GM19099 (cell line): Measurements from ENCODE around the gene SMIM28.

Experiments used
- POLR2A ChIP-seq: IDR thresholded peaks from 3 replicates; pipeline ENCODE4 v1.6.1; 2011; ENCODE audit warnings: low read depth; ENCODE audit not compliant: insufficient read length; ENCODE audit errors: extremely low read depth

The SMIM28 gene

DNA sequence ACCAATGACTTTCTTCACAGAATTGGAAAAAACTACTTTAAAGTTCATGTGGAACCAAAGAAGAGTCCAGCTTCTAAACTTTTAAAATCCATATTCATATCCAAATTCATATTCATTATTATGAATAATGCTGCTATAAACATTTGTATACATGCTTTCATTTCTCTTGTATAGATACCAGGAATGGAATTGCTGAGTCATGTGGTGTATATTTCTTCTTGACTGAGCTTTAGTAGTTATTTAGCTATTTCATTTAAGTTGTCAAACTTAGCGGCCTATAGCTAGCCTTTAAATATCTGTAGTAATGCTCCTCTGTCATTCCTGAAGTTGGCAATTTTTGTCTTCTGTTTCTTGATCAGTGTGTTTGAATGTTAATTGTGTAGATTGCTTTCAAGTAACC lies 19.8 kb upstream of the SMIM28 start:
- TF ChIP-seq POLR2A, result no peak

DNA sequence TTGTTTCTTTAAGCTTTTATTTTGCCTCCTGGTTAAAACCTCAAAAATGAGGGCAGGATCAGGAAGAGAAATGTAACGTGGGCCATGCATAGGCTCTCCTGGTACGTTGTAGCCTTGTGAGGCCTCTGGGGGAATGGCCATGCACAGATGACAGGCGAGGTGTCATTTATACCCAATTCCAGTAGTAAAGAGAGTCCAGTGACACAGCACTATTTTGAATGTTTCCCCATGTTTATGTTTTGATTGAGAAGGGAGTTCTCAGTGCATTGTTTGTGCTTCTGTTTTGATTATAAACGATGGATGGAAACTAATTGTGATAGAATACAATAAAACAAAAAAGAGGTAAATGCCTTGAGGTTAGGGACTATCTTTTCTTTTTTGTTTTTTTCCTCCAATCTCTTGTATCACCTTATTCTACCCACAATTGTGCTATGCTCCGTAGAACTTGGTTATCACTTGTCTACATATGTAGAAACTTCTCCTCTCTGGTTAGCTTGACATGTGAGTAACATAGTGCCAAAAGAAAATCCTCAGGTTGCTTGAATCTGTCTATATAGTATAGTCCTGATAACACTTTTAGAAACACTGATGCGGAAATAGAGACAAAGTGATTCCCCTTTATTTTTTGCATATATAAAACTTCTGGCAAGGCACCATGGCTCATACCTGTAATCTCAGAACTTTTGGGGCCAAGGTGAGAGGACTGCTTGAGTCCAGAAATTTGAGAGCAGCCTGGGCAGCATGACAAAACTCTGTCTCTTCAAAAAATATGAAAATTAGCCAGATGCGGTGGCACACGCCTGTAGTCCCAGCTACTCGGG lies 6.9 kb upstream of the SMIM28 start:
- TF ChIP-seq POLR2A, result no peak

DNA sequence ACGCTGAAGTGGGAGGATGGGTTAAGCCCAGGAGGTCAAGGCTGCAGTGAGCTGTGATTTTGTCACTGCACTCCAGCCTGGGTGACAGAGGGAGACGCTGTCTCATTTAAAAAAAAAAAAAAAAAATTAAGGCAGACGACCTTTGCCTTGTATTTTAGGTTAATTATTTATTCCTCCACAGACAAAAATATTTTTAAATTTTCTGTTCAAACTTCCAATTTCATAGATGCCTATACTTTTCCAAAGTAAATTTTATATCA lies 6.3 kb upstream of the SMIM28 start:
- no peak for TF ChIP-seq POLR2A

DNA sequence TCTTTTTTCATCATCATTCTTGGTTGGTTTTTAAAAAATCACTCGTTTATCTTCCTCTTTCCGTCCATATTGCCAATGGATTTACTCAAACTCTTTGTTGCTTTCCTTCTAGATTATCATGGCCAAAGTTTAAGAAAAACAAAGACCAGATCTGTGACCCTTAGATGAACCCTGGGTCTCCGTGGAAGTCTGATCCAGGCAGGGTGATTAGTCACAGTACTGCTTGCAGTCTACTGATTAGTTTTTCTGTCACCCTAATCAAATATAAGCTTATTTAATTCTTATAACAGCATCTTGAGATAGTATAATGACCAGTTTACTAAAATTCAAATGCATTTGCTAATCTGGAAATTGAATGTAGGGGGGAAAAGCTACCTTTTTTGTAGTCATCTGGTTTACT lies 6.0 kb upstream of the SMIM28 start:
- no peak for TF ChIP-seq POLR2A

DNA sequence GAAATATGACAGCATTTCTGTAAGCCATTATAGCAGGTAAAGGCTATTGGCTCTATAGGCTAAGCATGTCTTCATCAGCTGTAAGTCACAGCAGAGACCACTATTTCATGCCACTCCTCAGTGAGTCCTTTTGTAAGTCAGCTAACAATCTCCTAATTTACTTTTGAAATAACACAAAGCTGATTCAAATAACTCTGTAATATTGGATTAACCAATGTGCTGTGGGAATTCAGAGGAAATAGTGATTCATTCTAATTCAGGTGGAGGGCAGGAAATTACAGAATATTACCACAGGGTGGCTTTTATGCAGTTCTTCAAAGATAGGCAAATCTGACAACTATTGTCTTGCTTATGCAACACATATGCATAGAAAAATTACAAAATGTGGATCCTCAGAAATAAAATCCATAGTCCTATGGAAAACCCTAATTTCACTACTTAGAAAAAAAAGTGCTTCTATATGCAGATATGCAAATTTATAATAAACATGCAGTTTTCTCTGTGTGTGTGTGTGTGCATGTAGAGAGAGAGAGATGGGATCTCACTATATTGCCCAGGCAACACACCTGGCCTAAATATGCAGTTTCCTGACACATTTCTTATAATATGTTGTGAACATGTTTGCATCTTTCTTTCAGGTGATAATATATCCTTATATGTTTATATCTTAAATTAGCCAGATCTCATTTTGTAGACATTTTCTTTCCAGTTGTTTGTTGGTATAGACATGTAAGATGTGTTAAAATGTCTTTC lies 4.8 kb upstream of the SMIM28 start:
- no peak for TF ChIP-seq POLR2A

DNA sequence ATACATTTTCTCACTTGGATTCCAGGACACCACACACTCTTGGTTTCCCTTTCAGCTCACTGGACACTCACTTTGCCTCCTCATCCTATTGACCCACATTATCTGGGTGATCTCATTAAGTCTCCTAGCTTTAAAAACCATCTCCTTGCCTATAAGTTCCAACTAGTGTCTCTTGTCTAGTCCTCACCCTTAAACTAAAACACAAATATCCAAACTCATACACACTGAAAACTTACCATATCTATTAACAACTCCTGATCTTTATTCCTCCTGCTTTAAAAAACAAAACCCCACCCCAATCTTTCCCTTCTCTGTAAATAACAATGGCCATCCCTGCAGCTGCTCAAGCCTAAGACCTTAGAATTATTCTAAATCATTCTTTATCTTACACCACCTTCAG lies 3.5 kb upstream of the SMIM28 start:
- no peak for TF ChIP-seq POLR2A

DNA sequence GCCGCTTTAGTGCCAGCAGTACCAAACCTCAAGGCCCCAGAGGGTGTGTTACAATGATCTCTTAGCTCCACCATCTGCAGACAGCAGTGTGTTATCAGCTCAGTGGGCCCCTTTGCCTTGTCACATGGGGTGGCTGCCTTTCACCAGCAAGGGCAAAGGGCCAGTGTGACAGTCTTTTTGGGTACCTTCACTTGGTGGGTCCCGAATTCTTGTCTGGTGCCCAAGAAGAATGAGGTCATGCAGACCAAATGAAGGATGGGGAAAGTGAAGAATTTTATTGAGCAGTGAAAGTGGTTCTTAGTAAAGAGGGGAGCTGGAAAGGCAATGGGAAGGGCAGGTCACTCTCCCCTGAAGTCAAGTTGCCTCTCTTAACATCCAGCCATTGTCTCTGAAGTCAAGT lies 2.9 kb upstream of the SMIM28 start:
- TF ChIP-seq POLR2A, result no peak

DNA sequence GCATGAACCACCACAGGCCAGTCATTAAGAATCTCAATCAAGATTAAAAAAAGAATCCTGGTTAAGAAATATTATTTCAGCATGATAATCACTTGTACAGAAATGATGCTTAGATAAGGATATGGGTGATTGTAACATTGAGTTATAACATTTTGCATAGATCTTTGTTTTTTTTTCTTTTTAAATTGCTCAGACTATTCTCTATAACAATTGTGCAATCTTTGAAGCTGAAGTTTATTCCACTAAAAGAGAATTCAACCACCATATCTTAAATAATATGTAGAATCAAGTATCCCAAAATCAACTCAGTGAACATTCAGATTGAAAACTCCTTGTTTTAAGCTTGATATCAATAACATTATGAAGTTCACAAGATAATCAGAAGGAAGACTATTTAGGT lies 663 bp upstream of the SMIM28 start:
- TF ChIP-seq POLR2A, result no peak

DNA sequence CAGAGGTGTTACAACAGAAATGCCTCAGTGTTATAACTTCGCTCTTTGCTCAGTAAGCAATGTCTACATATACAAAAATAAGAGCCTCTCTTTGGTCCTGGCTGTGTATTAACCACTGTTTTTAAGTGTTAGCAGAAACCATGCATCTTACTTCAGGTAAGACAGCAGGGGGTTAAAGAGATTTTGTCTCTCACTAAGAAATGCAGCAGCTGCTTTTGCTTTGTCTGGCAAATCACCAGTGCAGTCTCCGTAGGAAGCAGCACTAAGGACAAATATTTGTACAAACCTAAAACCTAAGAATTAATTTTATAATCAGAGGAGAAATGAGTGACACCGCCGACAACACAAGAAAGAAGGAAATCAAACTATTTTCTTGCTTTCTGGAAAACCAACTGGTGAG lies 758 bp downstream of the SMIM28 start:
- no peak for TF ChIP-seq POLR2A

DNA sequence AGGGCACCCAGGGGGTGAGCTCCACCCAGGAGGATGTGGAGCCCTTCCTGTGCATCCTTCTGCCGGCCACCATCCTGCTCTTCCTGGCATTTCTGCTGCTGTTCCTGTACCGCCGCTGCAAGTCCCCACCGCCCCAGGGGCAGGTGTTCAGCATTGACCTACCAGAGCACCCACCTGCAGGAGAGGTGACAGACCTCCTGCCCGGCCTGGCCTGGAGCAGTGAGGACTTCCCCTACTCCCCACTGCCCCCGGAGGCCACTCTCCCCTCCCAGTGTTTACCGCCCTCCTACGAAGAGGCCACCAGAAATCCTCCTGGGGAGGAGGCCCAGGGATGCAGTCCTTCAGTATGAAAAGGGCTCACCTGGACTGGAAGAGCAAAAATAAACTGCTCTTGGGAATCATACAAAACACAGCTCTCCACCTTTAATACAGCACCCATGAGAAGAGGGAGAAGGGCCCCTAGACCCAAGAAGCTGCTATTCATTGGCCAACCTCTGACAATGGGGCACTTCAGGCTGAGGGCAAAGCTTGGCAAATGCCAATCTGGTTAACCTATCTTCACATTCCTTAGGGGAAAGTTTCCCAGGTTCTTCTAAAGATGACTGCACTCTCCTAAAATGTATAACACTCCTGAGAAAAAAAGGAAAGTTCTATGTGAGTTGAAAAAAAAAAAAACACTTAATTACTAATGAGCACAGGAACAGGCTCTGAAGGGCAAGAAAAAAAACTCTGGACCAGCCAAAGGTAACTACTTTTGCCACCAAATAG lies 5.0 kb downstream of the SMIM28 start:
- TF ChIP-seq POLR2A, result no peak

DNA sequence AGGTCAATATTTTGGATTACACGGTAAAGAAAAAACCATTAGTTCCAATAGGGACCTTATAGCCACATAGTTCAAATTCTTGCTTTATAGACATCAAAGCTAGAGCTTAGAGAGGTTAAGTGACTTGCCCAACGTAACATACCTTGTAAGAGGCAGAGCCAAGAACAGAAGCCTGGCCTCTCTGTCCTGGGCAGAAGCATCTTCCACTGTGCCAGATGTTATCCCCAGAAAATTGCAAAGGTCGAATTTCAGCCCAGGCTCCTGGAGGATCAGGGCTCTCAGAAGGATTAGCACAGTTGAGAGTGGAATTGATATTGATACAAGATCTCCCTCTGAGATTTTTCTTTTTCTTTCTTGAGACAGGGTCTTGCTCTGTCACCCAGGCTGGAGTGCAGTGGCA lies 6.1 kb downstream of the SMIM28 start:
- TF ChIP-seq POLR2A, result no peak

DNA sequence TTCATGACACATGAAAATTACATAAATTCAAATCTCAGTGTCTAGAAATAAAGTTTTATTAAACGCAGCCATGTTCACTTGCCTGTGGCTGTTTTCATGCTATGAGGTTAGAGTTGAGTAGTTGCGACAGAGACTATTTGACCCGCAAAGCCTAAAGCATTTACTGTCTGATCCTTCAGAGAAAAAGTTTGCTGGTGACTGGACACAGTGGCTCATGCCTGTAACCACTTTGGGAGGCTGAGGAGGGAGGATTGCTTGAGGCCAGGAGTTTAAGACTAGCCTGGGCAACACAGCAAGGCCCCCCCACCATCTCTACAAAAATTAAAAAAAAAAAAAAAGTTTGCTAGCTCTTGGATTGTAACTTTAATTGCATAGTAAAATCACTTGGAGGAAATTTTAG lies 9.2 kb downstream of the SMIM28 start:
- no peak for TF ChIP-seq POLR2A

DNA sequence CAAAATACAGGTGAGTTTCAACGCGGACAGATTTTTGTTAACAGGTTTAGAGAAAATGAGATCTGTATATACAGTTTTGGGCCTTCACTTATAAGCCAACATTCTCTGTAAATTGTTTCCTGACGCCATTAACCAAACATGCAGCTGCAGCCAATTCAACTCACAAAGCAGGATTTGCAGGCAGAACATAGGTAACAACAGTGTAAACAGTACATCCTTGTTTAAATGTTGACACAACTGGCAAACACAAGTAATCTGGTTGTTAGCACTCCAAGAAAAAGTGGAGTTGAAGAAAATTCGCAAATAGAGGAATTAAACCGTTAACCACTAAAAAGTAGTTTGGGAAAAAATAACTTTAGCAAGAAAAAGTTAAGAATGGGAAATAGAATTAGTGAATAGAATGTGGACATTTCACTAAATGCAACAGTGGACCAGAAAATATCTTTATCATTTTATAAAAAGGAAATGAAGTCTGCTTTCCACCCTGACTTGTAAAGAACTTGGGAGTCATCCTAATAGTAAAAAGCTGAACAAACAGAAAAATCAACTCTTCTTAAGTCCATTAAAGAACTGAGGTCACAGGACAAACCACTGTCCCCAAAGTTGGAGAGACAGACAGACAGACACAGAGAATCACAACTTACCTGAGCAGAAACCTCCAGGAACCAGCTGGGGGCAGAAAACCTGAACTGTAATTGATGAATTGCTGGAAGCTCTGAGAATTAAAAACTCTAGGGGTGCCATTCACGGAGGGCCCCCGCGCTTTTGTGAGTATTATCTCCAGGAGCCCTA lies 10.1 kb downstream of the SMIM28 start:
- TF ChIP-seq POLR2A, result no peak

DNA sequence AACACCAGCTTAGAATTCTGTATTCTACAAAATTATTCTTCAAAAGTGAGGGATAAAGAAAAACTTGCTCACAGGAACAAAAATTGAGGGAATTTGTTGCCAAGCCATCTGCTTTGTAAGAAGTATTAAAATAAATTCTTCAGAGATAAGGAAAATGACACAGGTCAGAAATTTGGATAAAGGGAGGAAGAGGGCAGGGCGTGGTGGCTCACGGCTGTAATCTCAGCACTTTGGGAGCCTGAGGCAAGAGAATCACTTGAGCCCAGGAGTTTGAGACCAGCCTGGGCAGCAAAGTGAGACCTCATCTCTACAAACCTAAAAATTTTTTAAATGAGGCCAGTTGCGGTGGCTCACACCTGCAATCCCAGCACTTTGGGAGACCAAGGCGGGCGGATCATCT lies 11.8 kb downstream of the SMIM28 start:
- TF ChIP-seq POLR2A, result no peak
